HUDEP-2 (cell line): Measurements from ENCODE around the gene SMAD5.

Source experiments
- DNase-seq, 76 experiments: peaks; one replicate each; lab custom pipeline; 2025; ENCODE audit not compliant: unreplicated experiment in 76 of 76; lab: John Stamatoyannopoulos, UW

SMAD5 gene

DNA sequence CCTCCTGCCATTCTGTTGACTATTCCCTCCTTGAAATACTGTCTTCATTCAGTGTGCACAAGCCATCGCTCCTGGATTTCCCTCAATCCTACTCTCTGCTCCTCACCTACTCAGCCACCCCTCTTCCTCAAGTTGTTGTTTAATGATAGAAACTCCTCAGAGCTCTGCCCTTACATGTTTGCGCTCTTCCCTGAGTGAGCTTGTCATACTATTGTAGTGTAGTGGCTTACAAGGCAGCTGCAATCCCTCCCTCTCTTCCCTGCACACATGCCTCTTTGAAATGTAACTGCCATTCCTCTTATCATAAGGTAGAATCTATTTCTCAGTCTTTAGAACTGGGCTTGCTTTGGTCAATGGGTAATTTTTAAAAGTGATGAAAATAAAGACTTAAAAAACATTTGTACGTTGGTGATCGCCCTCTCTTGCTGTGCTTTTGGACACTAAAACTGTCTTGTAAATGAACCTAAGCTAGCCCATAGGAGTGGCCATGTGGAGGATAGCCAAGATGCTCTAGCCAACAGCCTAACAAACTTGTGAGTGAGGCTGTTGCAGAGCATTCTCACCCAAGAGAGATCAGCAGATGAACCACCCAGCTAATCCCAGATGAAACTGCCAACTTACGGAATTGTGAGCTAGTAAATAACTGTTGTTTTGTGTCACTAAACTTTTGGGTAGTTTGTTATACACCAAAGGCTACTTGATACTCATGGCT lies 18.1 kb upstream of the SMAD5 start:
- DNase-seq: no peak

GRCh38 chr5:136115183-136115865 lies 17.3 kb upstream of the SMAD5 start:
- no peak for DNase-seq

- no peak for DNase-seq
Observed at GRCh38 chr5:136120529-136120928, 12.1 kb upstream of the SMAD5 start.

DNA sequence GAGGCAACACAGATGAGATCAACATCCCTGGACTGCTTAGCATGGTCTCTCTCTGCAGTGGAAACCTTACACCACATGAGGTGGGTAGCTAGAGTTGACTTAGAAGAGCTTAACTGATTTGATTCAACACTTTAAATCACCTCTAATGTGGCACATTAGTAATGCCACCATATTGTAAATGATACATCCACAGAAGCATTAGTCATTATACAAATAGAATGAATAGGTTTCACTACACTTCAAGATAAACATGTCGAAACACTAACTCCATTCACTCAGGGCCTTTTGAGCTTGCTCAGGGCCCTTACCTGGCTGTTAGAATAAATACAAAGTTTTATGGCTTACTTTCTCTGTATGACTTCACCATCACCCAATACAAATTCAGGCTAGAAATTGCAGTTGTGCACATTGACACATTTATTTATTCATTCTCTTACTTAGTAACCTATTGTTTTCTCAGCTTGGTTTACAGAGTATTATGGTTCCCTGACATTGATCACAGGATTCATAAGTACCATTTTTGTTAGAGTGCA lies 9.3 kb upstream of the SMAD5 start:
- DNase-seq: no peak

DNA sequence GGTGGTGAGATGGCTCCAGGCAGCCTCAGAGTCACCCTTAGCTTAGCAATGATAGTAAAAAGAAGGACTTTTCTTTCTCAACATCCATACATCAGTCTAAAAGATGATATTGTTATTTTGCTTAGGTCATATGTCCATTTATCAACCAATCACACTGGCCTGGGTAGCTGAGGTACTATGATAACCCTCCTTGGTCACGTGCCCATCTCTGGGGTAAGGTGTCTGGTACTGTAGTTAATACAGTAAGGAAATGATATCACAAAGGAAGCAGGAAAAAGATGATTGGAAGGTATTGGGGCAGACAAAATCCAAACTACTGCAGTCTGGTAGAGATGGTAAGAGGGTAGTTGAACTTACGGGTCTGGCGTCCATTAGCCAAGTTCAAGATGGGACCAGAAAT lies 5.1 kb upstream of the SMAD5 start:
- no peak for DNase-seq

DNA sequence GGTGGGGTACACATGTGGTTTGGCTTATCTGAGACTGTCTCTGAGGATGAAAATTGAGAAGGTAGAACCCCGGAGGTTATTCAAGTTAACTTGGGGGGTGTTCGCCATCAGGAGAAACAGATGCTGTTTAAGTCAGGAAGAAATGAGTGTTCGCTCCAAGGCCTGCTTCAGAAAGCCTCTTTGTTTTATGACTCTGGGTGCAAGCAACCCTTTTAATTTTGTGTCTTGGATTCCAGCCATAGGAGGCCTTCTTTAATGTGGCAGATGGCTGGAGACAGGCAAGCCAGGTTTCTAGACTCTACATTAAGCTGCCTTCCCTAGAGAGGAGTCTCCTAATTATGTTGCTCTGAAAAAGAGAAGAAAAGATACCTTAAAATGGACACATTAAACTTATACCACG lies 4.2 kb upstream of the SMAD5 start:
- DNase-seq: no peak

DNA sequence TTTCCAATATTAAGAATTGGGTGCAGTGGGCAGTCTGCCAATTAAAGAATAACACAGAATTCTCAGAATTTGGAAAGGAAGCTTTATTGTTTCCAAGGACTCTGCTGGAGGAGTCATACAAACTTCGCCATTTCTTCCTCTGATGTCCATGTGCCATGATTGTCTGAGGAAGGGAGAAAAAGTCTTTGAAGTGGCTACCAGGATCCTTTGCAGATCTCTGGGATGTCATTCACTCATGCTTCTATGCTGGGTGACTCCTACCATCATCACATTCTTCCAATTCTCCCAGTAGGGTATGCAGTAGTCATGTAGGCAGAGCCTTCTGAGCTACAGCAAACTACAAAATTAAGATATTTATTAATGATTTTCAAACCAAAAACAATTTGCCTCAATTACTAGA lies 3.2 kb upstream of the SMAD5 start:
- DNase-seq: no peak

- DNase-seq: no peak
Observed at GRCh38 chr5:136130581-136130980, 2.1 kb upstream of the SMAD5 start.

DNA sequence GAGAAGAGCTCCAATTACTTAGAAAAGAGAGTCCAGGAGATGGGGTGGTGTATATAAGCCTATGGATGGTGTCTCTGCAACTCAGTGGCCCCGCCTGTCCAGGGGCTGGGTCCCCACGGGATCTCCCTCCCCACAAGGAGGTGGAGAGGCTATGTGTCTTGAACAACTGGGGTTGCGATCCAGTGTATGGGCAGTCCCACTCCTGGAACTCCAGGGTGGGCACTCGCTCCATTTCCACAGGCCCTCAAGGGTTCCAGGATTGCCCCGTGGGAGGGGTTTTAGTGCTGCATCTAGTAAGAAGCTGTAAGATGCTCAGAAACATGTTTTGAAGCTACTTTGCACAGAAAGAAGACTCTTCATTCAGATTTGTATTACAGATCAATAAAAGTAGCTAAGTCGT lies 558 bp upstream of the SMAD5 start:
- DNase-seq: peak in 2 of 76 experiments; percentile 1 to 2

- DNase-seq: peak in 47 of 76 experiments; percentile 2 to 70 (median 24)
Observed at GRCh38 chr5:136133222-136133921, 727 bp downstream of the SMAD5 start.

GRCh38 chr5:136133922-136134379 lies 1.3 kb downstream of the SMAD5 start:
- peak in 2 of 76 experiments; percentile 4 to 20 for DNase-seq

- DNase-seq: no peak
Observed at GRCh38 chr5:136134653-136135052, 2.0 kb downstream of the SMAD5 start.

DNA sequence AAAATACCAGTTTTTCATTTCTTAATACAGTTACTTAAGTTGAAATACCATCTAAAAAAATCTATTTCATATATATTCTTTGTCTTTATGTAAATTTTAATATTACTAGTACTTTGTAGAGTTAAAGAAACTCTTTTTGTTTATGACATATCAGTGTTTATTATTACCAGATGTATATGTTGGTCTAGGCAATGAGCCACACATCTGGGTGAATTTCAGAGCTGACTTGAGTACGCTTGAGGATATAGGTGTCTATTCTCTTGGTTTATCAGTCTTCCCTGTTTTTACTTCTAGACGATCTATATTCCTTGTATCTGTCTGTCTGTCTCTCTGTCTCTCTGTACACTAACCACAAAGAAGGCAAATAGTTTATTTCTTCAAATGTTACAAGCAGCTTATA lies 2.9 kb downstream of the SMAD5 start:
- no peak for DNase-seq

GRCh38 chr5:136137497-136138220 lies 5.0 kb downstream of the SMAD5 start:
- no peak for DNase-seq

DNA sequence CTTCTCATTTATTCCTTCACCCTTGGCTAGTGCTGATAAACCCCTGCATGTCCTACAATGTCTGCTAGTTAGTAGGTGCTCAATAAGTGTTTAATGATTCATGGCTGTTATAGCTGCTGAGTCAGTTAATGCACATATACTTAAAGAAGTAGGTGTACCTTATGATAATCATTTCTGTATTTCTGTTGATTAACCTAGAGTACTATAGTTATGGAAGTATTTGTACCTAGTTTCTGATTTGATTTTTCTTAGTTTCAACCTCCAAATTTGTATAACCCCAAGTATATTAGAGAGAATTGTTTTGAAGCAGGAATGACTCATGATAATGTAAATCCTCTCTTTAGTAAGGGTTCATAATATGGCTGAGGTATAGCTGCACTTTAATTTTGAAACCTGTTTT lies 8.9 kb downstream of the SMAD5 start:
- no peak for DNase-seq

- DNase-seq: no peak
Observed at GRCh38 chr5:136143312-136143711, 10.7 kb downstream of the SMAD5 start.

DNA sequence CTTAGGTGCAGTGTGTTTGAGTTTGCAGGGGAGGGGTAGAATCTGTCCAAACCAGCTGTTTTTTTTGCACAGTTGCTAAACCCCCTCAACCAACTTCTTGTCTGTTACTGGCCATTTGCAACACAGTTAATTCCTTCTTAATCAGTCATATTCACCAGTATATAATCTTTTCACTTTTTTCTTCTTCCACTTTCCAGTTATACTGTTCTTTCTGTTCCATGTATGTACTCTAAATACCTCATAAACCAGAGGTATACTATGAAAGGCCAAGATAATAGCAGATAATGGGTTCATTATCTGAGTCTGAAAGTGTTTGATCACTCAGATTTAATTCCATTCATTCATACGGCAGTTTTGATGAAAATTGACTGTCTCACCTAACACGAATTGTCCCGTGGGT lies 11.1 kb downstream of the SMAD5 start:
- DNase-seq: no peak

DNA sequence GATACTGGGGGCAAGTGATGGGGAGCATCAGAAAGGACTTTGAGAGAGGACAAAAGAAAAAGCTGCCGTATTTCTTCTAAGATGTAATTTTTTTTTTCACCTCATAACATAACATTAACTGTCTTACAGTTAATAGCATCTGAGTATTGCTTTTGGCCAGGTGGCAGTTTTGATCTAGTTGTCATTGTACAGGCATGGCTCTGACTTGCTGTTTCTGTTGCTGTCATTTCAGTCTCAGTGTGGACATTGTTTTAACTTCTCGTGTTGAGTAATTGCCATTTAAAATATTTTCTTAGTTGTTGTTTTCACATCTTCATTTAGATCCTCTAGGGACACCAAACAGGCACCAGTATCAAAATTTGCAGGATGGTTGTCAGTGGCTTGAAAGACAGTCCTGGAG lies 12.4 kb downstream of the SMAD5 start:
- DNase-seq: no peak

DNA sequence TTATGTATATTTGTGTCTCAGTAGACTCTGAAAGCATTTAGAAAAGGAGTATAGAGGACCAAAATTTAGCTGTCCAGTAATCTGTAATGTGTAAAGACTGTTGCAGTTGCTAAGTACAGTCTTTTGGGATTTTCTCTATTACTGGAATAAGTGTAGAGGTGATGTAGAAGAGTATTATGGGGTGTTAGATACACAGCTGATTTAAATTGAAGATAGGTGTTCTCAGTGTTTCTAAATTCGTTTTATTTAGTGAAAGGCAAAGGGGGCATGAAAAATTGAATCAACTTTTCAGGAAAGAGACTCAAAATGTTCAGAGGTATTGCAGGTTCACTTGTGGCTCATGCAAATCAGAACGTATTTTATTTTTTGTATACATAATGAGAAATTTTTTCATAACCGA lies 13.6 kb downstream of the SMAD5 start:
- no peak for DNase-seq

DNA sequence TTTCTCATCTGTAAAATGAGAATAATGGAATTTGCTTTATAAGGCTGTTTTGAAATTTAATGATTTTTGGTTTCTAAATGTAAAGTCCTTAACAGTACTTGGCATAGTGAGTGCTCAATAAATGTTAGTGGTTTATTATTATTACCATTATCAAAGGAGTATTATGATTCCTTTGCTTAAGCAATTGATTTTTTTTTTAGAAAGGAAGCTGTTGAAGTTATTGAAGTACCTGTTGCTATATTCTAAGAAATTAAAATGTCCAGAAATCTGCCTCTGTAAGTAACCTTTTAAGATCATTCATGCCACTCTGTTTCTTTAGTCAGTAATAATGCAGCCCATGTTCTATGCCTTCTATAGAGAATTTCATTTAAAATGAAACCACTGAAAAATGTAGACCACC lies 15.0 kb downstream of the SMAD5 start:
- no peak for DNase-seq

- DNase-seq: no peak
Observed at GRCh38 chr5:136149891-136150290, 17.2 kb downstream of the SMAD5 start.
